Central memory CD4-positive, alpha-beta T cell (primary cell): Measurements from ENCODE around the gene NOXO1.
"Not testable (repeated sequence)": the region's sequence is repeated elsewhere in the genome, so short reads cannot be mapped to it uniquely, and the experiment has no call there.

Experiments
- DNase-seq: peaks from one replicate; pipeline ENCODE4 v3.0.0; 2022

The NOXO1 gene

GRCh38 chr16:1978476-1979120 is 2.7 kb downstream of the NOXO1 start:
- DNase-seq: no peak

GRCh38 chr16:1977875-1978268 is 3.4 kb downstream of the NOXO1 start:
- no peak for DNase-seq

GRCh38 chr16:1976951-1977874 is 4.1 kb downstream of the NOXO1 start:
- no peak for DNase-seq

- no peak for DNase-seq
Measured at GRCh38 chr16:1976216-1976520, 5.1 kb downstream of the NOXO1 start.

- no peak for DNase-seq
Measured at GRCh38 chr16:1975432-1976215, 5.6 kb downstream of the NOXO1 start.

- no peak for DNase-seq
Measured at GRCh38 chr16:1974157-1975070, 6.9 kb downstream of the NOXO1 start.

- DNase-seq: no peak
Measured at GRCh38 chr16:1973461-1974156, 7.7 kb downstream of the NOXO1 start.

GRCh38 chr16:1972490-1972877 is 8.8 kb downstream of the NOXO1 start:
- DNase-seq: no peak

GRCh38 chr16:1971796-1972489 is 9.3 kb downstream of the NOXO1 start, which contains the start of gene TBL3:
Gene TBL3, plus strand, starts transcription at chr16:1972053. Its CDS starts 112 bp downstream, at chr16:1972165.
- DNase-seq: peak; percentile 97

GRCh38 chr16:1968146-1968953 is 12.9 kb downstream of the NOXO1 start:
- DNase-seq: no peak

GRCh38 chr16:1966460-1966859 is 14.8 kb downstream of the NOXO1 start, which contains the start of gene RNF151:
Gene RNF151, plus strand, starts transcription at chr16:1966856. Its CDS starts 26 bp downstream, at chr16:1966882.
- DNase-seq: no peak

GRCh38 chr16:1965396-1966001 is 15.8 kb downstream of the NOXO1 start:
- DNase-seq: no peak

- peak; percentile 98 for DNase-seq
Measured at GRCh38 chr16:1964506-1965395, 16.5 kb downstream of the NOXO1 start, which contains the start of gene RPS2. Gene RPS2, minus strand, starts transcription at chr16:1964826. Its CDS starts 201 bp downstream, at chr16:1964625.

- peak; percentile 48 for DNase-seq
Measured at GRCh38 chr16:1963806-1964505, 17.3 kb downstream of the NOXO1 start.

- not testable (repeated sequence) for DNase-seq
Measured at GRCh38 chr16:1962161-1963153, 18.8 kb downstream of the NOXO1 start.

GRCh38 chr16:1961651-1962067 is 19.6 kb downstream of the NOXO1 start:
- no peak for DNase-seq
